Testis (tissue), 3 donors: Measurements from ENCODE around the gene CFAP77. TPM values are rescaled to one million over a fixed set of nuclear protein-coding genes. Genes with fewer than 3 reads are reported as not detected.

Experiments
- DNase-seq: peaks from one replicate; pipeline ENCODE4 v3.0.0-alpha.2; 2019
- H3K27ac ChIP-seq, 2 donors: fragments of 200-600 bp; sonication (generic); one replicate each; pipeline ENCODE4 v1.5.1; 2019
- H3K27me3 ChIP-seq: fragments of 200-600 bp; sonication (generic); one replicate; pipeline ENCODE4 v1.5.1; 2019
- H3K36me3 ChIP-seq: fragments of 200-600 bp; sonication (generic); one replicate; pipeline ENCODE4 v1.5.1; 2017; ENCODE audit warnings: low read depth; ENCODE audit errors: missing control alignments
- H3K4me1 ChIP-seq: fragments of 200-600 bp; sonication (generic); one replicate; pipeline ENCODE4 v1.5.1; 2019
- H3K4me3 ChIP-seq, 2 donors: fragments of 200-600 bp; sonication (generic); one replicate each; pipeline ENCODE4 v1.5.1; 2017 to 2019
- H3K9me3 ChIP-seq: fragments of 200-600 bp; sonication (generic); one replicate; pipeline ENCODE4 v1.5.1; 2017
- CTCF ChIP-seq, 3 experiments: fragments of 450-650 bp in 2 of 3; fragments of 200-600 bp in 1 of 3; sonication (generic) in 1 of 3; IDR thresholded peaks; one replicate each; pipeline ENCODE4 v1.5.1; 2016 to 2019; ENCODE audit warnings: antibody characterized with exemption in 3 of 3, mild to moderate bottlenecking in 2 of 3, moderate library complexity in 1 of 3
- POLR2A ChIP-seq: fragments of 450-650 bp; IDR thresholded peaks from one replicate; pipeline ENCODE4 v1.6.1; 2017; ENCODE audit warnings: antibody characterized with exemption, mild to moderate bottlenecking, moderate library complexity
- WGBS, 2 donors: methylation state at CpG; one replicate each; pipeline ENCODE4 v1.1.5; 2018; 5-methylcytosine and 5-hydroxymethylcytosine counted together
- intact Hi-C: fragments of 100-400 bp; cut with DNase I; formaldehyde crosslinking; loops from one replicate; pipeline ENCODE4 v1.15.1; 2023; ENCODE audit warnings: low total_unique reads
- polyA plus RNA-seq: library from polyadenylated mRNA; stranded (reverse); fragments of 350-450 nt; fragmentation: Illumina TruSeq; extraction: RNeasy Lipid Tissue Mini Kit (QIAGEN cat#74804); gene quantifications from one replicate; pipeline ENCODE4 v1.2.3, GENCODE V29; 2014; ENCODE audit warnings: low read depth, low replicate concordance; ENCODE audit not compliant: insufficient read depth
- total RNA-seq, 2 donors: library from RNA; depleted of rRNA; stranded (reverse); fragments of >200 nt; gene quantifications; one replicate each; pipeline ENCODE4 v1.2.3, GENCODE V29; 2016

CFAP77 gene
- total and polyA plus RNA-seq, 3 donors from 2014 or later, result 13.6 to 36.2 (median 20.9) TPM

- Histone ChIP-seq H3K4me3 (no peak overlapping the region), H3K27ac (no peak overlapping the region), H3K36me3 (no peaks in the 10 kb centered on the region), H3K9me3 (no peaks in the 10 kb centered on the region), H3K27me3 (no peaks in the 10 kb centered on the region), H3K4me1 (no peaks in the 10 kb centered on the region)
- DNase-seq, result no peak
- 84 to 86% methylated on average over 15 of the region's 15 CpGs for WGBS, 2 donors
- intact Hi-C loops, result loop anchor here (5.0 kb wide), 1 partner anchor 65 kb away; no protein-coding TSS in a partner anchor
- TF ChIP-seq POLR2A (no peak), CTCF (IDR thresholded peaks at IDR 0.05) (no peak)
Observed at GRCh38 chr9:132571806-132572600, 162.0 kb downstream of the CFAP77 start.

GRCh38 chr9:132572921-132573320, 162.9 kb downstream of the CFAP77 start:
- WGBS, 2 donors, result 58 to 60% methylated on average over 8 of the region's 8 CpGs
- Histone ChIP-seq H3K9me3 (no peaks in the 10 kb centered on the region), H3K4me1 (no peaks in the 10 kb centered on the region), H3K27me3 (no peaks in the 10 kb centered on the region), H3K4me3 (no peak overlapping the region), H3K27ac (no peak overlapping the region), H3K36me3 (no peaks in the 10 kb centered on the region)
- DNase-seq, result no peak
- intact Hi-C loops, result loop anchor here (5.0 kb wide), 1 partner anchor 66 kb away; no protein-coding TSS in a partner anchor
- TF ChIP-seq CTCF (IDR thresholded peaks at IDR 0.05) (no peak), POLR2A (no peak)

- H3K27me3 ChIP-seq, result no peaks in the 10 kb centered on the region
Observed at GRCh38 chr9:132575005-132575609, 165.1 kb downstream of the CFAP77 start.

GRCh38 chr9:132575811-132576210, 165.8 kb downstream of the CFAP77 start:
- no peaks in the 10 kb centered on the region for H3K36me3 ChIP-seq
- H3K4me1 ChIP-seq, result no peaks in the 10 kb centered on the region
- H3K9me3 ChIP-seq, result no peaks in the 10 kb centered on the region
- DNase-seq, result no peak
- H3K27ac ChIP-seq, result no peak overlapping the region
- H3K27me3 ChIP-seq, result no peaks in the 10 kb centered on the region
- TF ChIP-seq CTCF (IDR thresholded peaks at IDR 0.05) (no peak), POLR2A (no peak)
- WGBS, 2 donors, result 73 to 87% methylated on average over 5 of the region's 5 CpGs
- intact Hi-C loops, result no loop called here
- H3K4me3 ChIP-seq, result no peak overlapping the region

More at GRCh38 chr9:132575005-132575609, 165.1 kb downstream of the CFAP77 start:
- intact Hi-C loops, result no loop called here
- H3K9me3 ChIP-seq, result no peaks in the 10 kb centered on the region
- no peaks in the 10 kb centered on the region for H3K36me3 ChIP-seq
- TF ChIP-seq POLR2A, result no peak
- peak; percentile 69 to 78 (median 72) for TF ChIP-seq CTCF (IDR thresholded peaks at IDR 0.05)
- peak; percentile 85 for DNase-seq
- 29 to 34% methylated on average over 10 to 16 of the region's 16 CpGs for WGBS, 2 donors
- no peak overlapping the region for H3K4me3 ChIP-seq
- no peak overlapping the region for H3K27ac ChIP-seq
- H3K4me1 ChIP-seq, result no peaks in the 10 kb centered on the region
